Choroid plexus epithelial cell (primary cell): ENCODE data around the gene MBLAC1.

Experiments used
- DNase-seq: peaks from one replicate; pipeline ENCODE4 v3.0.0-alpha.2; 2010; ENCODE audit warnings: low read depth
- H3K4me3 ChIP-seq: 2 replicates; pipeline ENCODE4 v1.5.1; 2011; ENCODE audit warnings: low read depth, mild to moderate bottlenecking, control low read depth, low read length, moderate library complexity
- CTCF ChIP-seq: conservative IDR thresholded peaks from 2 replicates; pipeline ENCODE4 v1.5.1; 2011; ENCODE audit warnings: low read depth, mild to moderate bottlenecking, control low read depth, inconsistent platforms, low read length, moderate library complexity

Gene MBLAC1

GRCh38 chr7:100091411-100092181 is 35.2 kb upstream of the MBLAC1 start:
- DNase-seq, result no peak
- H3K4me3 ChIP-seq, result no peak overlapping the region
- peak; percentile 20 for TF ChIP-seq CTCF

GRCh38 chr7:100093054-100093453 is 33.7 kb upstream of the MBLAC1 start:
- TF ChIP-seq CTCF, result no peak
- no peak for DNase-seq
- H3K4me3 ChIP-seq, result no peak overlapping the region

DNA sequence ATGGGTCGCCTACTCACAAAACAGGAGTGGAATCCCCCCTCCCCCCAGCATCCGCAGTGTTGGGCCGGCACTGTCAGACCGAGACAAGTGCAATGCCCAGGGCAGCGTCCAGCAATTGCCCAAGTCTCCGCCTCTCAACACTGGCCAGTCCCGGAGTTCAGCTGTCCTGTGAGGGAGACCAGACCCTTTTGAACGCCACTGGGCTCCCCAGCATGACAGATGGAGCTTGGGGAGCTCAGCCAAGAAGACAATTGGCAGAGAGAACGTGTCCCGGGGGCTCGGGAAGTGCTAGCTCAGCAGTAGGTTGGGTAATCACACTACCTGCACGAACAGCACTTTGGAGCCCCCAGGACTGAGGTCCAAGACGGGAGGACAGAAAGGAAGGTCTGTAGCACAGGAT is 33.3 kb upstream of the MBLAC1 start:
- H3K4me3 ChIP-seq, result no peak overlapping the region
- DNase-seq, result no peak
- no peak for TF ChIP-seq CTCF

GRCh38 chr7:100093925-100094486 is 32.8 kb upstream of the MBLAC1 start:
- no peak for TF ChIP-seq CTCF

DNA sequence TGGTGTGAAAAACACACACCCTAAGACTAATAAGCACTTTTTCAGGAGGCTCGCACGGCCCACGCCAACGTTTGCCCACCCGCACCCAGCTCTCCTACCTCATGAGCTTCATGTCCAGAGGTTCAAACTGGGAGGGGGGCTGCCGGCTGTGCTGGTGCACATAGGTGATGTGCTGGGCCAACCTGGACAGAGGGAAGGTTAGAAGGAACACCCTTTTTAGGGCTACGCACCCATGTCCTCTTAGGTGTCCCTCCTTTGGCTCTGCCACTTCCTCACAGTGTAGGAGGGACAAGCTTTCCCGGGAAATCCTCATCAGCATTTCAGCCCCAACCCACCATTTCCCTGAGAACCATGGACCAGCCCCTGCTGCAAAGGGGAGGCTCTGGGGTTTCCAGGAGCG is 31.5 kb upstream of the MBLAC1 start:
- no peak for TF ChIP-seq CTCF
- H3K4me3 ChIP-seq, result no peak overlapping the region
- no peak for DNase-seq

More at GRCh38 chr7:100093925-100094486, 32.8 kb upstream of the MBLAC1 start:
- no peak for DNase-seq
- no peak overlapping the region for H3K4me3 ChIP-seq

DNA sequence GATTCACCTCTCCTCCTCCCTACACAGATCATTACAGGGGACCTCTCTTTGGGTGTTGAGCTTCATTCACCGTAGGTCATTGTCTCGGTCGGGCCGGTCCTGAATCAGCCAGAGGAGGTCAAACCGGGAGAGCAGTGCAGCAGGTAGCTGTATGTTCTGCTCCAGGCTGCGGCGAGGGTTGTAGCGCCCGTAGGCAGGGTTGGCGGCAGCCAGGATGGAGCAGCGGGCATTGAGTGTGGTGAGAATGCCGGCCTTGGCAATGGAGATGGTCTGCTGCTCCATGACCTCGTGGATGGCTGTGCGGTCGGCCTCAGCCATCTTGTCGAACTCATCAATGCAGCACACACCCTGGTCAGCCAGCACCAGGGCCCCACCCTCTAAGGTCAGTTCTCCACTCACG is 31.1 kb upstream of the MBLAC1 start:
- no peak for DNase-seq
- no peak overlapping the region for H3K4me3 ChIP-seq
- no peak for TF ChIP-seq CTCF

DNA sequence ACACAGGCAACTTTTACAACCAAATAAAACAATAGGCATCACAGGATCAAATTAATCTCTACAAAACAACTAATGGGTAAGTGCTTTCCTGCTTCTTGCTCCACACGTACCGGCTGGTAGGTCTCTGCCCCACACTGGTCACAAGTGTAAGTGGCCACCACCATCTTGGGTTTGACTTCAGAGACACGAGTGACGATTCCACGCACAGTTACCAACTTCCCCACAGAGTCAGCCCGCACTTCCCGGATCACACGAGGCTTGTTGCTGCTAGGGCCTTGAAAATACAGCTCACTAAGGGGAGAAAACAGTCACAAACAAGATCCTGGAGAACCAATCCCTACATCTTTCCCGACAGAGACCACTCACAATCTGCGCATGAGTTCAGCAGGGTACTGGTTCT is 27.9 kb upstream of the MBLAC1 start:
- TF ChIP-seq CTCF, result no peak
- DNase-seq, result no peak
- H3K4me3 ChIP-seq, result no peak overlapping the region
